ENCODE results near the gene CHKA. TPM values are rescaled to one million over a fixed set of nuclear protein-coding genes. Genes with fewer than 3 reads are reported as not detected.

CHKA gene
- total and polyA plus RNA-seq, 9 of the 15 experiments (the other 6 are each of a cell fraction or from before 2014, with no cell fraction given), result 3.6 to 37.0 (median 30.2) TPM

DNA sequence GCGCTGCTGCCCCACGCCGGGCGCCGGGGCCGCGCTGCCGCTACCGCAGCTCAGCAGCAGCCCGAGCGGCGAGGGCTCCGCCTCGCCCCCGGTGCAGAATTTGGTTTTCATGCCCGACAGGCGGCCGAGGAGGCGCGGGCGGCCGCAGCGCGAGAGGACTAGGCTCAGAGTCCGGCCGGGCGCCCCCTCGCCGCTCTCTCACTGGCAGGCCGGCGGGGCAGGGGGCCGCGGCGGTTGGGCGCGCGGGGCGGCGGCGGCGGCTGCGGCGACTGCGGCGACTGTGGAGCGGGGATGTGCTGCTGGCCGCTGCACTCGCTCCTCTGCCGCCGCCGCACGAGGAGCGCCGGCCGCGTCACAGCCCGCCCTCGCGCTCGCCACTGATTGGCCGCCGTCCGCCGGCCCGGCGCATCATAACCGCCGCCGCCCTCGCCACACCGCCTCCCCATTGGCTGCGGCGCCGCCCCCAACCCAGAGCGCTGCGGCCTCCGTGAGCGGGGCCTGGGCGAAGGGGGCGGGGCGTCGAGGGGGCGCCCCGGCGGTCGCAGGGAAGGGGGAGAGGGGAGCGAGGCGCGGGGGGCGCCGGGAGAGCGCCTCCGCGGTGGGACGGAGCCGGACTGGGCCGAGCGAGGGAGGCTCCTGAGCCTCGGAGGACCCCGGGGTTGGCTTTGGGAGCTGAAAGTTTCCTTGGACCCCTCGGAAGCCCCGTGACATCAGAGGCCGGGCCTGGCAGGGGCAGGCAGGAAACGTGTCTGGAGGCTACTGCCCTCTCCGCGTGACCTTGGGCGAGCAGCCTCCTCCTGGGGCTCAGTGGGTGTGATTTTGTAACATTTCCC is at the start of gene CHKA (continued):
- TF ChIP-seq, protein P1, sequence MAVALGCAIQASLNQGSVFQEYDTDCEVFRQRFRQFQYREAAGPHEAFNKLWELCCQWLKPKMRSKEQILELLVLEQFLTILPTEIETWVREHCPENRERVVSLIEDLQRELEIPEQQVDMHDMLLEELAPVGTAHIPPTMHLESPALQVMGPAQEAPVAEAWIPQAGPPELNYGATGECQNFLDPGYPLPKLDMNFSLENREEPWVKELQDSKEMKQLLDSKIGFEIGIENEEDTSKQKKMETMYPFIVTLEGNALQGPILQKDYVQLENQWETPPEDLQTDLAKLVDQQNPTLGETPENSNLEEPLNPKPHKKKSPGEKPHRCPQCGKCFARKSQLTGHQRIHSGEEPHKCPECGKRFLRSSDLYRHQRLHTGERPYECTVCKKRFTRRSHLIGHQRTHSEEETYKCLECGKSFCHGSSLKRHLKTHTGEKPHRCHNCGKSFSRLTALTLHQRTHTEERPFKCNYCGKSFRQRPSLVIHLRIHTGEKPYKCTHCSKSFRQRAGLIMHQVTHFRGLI (CRISPR knock-in tag; IDR thresholded peaks at IDR 0.05), result no peak
- TF ChIP-seq, protein P2, sequence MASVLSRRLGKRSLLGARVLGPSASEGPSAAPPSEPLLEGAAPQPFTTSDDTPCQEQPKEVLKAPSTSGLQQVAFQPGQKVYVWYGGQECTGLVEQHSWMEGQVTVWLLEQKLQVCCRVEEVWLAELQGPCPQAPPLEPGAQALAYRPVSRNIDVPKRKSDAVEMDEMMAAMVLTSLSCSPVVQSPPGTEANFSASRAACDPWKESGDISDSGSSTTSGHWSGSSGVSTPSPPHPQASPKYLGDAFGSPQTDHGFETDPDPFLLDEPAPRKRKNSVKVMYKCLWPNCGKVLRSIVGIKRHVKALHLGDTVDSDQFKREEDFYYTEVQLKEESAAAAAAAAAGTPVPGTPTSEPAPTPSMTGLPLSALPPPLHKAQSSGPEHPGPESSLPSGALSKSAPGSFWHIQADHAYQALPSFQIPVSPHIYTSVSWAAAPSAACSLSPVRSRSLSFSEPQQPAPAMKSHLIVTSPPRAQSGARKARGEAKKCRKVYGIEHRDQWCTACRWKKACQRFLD (CRISPR knock-in tag; IDR thresholded peaks at IDR 0.05), result no peak
- TF ChIP-seq, protein P3, sequence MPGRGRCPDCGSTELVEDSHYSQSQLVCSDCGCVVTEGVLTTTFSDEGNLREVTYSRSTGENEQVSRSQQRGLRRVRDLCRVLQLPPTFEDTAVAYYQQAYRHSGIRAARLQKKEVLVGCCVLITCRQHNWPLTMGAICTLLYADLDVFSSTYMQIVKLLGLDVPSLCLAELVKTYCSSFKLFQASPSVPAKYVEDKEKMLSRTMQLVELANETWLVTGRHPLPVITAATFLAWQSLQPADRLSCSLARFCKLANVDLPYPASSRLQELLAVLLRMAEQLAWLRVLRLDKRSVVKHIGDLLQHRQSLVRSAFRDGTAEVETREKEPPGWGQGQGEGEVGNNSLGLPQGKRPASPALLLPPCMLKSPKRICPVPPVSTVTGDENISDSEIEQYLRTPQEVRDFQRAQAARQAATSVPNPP (IDR thresholded peaks at IDR 0.05; ENCODE audit: borderline replicate concordance, insufficient read depth, insufficient read length), result no peak
- TF ChIP-seq KDM2B (CRISPR knock-in tag; IDR thresholded peaks at IDR 0.05) (no peak), ZNF668 (CRISPR knock-in tag; IDR thresholded peaks at IDR 0.05) (no peak), KDM5B (IDR thresholded peaks at IDR 0.05; ENCODE audit: insufficient replicate concordance, low read depth, low read length) (no peak), ZNF445 (CRISPR knock-in tag; IDR thresholded peaks at IDR 0.05; ENCODE audit: low read depth) (no peak), PHF20 (IDR thresholded peaks at IDR 0.05; ENCODE audit: partially characterized antibody) (no peak), CREB1 (IDR thresholded peaks at IDR 0.05) (peak; percentile 86), CREB1 (CRISPR knock-in tag; IDR thresholded peaks at IDR 0.05) (peak; percentile 83), KAT8 (IDR thresholded peaks at IDR 0.05; ENCODE audit: low read depth) (no peak), SRSF9 (IDR thresholded peaks at IDR 0.05; ENCODE audit: borderline replicate concordance, low read depth, low read length) (no peak)
- TF ChIP-seq, protein P4, sequence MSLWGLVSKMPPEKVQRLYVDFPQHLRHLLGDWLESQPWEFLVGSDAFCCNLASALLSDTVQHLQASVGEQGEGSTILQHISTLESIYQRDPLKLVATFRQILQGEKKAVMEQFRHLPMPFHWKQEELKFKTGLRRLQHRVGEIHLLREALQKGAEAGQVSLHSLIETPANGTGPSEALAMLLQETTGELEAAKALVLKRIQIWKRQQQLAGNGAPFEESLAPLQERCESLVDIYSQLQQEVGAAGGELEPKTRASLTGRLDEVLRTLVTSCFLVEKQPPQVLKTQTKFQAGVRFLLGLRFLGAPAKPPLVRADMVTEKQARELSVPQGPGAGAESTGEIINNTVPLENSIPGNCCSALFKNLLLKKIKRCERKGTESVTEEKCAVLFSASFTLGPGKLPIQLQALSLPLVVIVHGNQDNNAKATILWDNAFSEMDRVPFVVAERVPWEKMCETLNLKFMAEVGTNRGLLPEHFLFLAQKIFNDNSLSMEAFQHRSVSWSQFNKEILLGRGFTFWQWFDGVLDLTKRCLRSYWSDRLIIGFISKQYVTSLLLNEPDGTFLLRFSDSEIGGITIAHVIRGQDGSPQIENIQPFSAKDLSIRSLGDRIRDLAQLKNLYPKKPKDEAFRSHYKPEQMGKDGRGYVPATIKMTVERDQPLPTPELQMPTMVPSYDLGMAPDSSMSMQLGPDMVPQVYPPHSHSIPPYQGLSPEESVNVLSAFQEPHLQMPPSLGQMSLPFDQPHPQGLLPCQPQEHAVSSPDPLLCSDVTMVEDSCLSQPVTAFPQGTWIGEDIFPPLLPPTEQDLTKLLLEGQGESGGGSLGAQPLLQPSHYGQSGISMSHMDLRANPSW (CRISPR knock-in tag; IDR thresholded peaks at IDR 0.05), result no peak
